Left colon (tissue), 2 donors: ENCODE measurements around the gene CLCNKA. TPM values are rescaled to one million over a fixed set of nuclear protein-coding genes. Genes with fewer than 3 reads are reported as not detected.

Source experiments
- ATAC-seq: fragments of 200-7000 bp; cut with Tn5 transposase; one replicate; pipeline ENCODE4 v1.9.1; 2020; ENCODE audit warnings: mild to moderate bottlenecking, moderate library complexity
- DNase-seq, 2 donors: peaks; one replicate each; pipeline ENCODE4 v3.0.0-alpha.2; 2020
- intact Hi-C, 2 donors: fragments of 100-400 bp; cut with DNase I in 1 of 2; cut with micrococcal nuclease in 1 of 2; formaldehyde crosslinking; loops; one replicate each; pipeline versions ENCODE4 v1.11.2 to v1.14.0; 2022; cut with DNase I, micrococcal nuclease
- total RNA-seq, 2 donors: library from RNA; stranded (reverse); fragmentation: NEBNext Ultra II Directional; extraction: Animal tissue kit (Norgen Biotek cat#: 25700); gene quantifications; one replicate each; pipeline ENCODE4 v1.2.1, GENCODE V29; 2021
- donor health status: DM: no; HTN: no; CAD: no.
- donor health status: DM: yes; HTN: yes; CAD: no.

The CLCNKA gene
- total RNA-seq, 2 donors from 2014 or later, result 0.73 to 1.7 TPM

DNA sequence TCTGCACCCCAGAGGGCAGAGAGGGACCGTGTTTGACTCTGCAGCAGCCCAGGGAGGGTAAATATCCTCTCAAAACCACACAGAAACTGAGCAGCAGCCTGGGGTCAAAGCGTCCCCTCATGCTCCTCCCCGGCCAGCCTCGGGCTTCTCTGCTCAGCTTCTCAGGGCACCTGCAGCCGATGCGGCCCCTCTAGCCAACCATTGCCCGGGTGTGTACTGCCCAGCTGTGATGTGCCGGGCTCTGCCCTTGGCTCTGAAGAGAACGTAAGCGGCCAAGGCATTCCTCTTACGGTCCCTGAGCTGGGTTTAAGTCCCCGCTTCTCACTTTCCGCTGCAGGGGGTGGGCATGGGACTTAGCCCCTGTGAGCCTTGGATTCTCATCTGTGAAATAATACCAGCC is 46.1 kb downstream of the CLCNKA start:
- intact Hi-C loops, result no loop called here

DNA sequence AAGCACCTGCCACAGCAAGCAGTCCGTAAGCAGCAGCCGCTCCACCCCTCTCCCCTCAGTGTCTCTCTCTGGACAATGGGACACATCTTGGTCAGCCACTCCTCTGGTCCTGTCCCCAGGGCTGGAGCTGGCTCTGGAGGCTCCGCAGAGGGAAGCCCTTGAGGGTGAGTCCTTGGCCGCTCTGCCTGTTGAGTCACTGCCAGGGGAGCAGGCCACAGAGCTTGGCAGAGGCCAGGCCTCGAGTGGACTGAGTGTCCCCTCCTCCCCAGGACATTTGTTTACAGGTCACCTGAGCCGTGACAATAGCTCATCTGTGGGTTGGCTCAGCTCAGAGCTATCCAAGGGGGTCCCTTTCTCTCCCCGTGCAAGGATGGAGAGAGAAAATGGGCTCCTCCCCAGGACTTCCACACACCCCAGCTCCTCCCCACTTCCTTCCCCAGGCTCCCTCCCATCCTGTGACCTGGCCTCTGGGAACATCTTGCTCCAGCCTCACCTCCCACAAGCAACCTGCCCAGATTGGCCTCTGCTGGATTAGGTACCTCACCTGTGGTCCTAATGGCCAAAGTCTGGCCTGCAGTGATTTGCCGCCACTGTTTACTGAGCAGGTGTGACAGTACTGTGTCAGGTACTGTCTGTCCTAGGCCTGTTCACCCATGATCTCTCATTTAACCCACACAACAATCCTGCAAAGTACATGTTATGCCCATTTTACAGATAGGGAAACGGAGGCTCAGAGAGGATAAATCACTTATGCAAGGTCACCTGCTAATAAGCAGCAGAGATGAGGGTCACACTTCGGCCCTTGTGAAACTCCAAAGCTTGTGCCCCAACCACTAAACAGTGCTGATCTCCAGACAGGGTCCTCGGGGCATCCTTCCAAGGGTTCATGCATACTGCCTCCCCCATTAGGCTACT is 46.8 kb downstream of the CLCNKA start:
- DNase-seq, result no peak
- intact Hi-C loops, result no loop called here
- no peak for ATAC-seq

More for the DNA sequence above, 46.1 kb downstream of the CLCNKA start:
- ATAC-seq, result no peak
- no peak for DNase-seq

DNA sequence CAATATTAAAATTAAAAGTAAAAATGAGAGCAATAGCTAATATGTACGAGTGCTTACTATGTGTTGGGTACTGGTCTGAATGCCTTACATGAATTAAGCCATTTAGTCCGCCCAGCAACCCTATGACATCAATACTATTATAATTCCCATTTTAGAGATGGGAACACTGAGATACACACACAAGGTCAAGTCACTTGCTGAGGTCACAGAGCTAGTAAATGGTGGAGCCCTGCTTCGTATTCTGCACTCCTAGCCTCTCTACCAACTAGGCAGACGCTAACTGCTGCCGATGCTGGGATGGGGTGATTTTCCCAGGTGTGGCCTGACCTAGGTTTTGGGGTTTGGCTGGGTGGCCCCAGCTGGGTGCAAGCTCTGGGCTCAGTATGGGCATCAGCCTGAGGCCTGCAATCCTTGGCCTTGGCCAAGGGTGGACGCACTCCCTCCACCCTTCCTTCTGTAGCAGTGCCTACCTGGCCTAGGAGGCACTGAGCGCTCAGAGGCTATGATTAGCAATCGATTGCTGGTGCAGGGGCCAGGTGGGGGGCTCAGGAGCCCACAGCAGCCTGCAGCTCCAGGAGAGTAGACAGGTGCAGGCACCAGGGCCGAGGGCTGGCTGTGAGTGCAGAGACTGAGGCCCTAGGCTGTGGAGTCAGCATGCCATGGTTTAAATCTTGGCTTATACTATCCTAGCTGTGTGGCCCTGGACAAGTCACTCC is 49.0 kb downstream of the CLCNKA start:
- no peak for ATAC-seq
- no peak for DNase-seq
- intact Hi-C loops, result no loop called here

DNA sequence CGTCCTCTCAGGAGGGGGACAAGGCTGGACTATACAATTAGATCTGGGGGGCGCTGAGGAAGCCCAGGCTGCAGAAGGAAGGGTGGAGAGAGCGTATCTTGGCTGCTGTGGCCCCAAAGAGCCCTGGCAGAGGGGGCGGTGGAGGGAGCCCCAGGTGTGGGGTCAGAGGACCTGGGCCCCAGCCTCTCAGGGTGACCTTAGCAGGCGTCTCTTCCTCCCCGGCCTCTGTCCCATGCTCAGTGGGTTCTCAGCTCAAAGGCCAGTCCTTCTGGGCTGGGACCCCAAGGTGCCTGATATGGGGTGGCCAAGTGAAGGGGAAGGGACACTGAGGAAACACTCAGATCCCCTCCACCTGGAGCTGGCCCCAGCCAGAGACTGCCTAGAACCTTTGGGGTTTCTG is 49.8 kb downstream of the CLCNKA start:
- no peak for DNase-seq
- intact Hi-C loops, result no loop called here
- no peak for ATAC-seq

DNA sequence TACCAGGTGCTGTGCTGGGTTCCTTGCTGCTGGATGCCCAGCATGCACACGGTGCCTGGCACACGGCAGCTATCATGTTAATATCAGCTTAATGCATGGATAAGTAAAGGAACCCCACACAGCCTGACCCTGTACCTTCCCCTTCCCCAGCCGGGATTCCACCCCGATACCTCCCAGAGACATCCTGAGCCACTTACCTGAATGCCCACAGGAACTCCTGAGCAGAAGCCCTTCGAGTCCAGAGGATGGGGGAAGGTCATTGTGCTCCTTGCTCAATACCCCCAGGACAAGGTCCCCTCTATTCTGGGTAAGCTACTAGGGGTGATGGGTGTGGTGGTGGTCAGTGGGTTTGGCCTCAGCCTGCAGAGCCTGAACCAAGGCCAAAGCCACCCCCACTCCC is 50.3 kb downstream of the CLCNKA start:
- ATAC-seq (no peak), DNase-seq (no peak)
- intact Hi-C loops, result no loop called here

DNA sequence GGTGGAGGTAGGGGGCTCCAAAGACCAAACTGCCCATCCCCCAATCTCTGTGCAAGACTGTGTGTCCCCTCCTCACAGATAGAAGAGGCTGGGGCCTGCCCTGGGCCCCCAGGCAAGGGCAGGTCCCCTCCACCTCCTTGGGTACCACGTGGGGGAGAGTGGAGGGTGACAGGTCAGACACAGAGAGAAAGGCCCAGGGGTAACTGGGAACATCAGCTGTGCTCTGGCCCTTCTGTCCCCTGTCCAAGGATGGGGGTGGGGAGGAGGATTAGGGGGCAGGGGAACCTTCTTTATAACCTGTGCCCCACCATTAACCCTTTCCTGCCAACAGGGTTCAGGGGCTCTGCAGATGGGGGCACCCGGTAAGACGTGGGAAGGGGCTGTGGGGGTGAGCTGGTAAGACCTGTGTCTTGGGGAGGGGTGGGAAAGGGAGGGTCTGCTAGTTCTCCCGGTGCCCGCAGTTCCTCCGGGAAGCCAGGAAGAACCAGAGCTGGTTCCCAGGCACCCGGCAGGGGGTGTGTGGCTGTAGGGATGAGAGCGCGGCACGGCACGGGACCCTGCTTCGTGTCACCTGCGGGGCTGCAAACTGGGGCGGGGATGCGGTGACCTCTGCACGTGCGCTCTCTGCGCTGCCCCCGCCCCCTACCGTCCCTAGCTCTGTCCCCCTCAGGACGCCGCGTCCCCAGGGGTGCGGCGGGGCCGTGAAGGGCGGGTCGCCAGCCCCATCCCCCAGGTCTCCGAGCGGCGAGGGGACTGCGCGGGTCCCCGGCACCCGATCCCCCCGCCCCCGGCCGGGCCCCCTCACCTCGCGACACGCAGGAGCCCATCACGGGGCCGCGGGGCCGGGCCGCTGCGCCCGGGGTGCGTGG is 51.0 kb downstream of the CLCNKA start:
- intact Hi-C loops, result no loop called here
- DNase-seq (peak in 1 of 2 donors; percentile 35), ATAC-seq (peak; percentile 14)

DNA sequence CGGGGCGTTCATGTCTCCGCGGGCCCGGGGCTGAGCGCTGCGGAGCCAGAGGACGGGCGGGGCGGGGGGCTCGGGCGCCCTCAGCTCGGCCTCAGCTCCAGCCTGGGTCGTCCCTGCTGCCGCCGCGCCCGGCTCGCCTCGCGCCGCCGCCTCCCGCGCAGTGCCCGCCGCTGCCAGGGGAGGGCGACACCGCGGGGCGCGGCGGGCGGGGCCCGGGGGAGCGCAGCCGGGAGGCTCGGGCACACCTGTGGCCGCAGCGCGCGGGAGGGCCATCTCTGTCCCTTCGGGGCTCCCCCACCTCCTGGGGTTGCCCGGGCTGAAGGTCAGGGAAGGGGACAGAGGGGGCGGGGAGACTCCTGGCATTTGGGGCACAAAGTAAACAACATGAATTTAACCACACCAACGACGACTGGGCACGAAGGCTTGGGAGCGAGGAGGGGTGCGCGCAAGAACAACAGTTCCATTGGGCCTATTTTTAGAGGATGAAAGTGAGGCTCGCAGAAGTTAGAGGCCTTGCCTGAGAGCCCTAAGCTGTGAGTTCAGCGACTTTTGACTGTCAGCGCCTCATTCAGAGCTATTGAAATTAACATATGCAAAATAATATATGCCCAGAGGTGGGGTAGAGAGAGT is 51.8 kb downstream of the CLCNKA start, which contains the start of gene FAM131C:
Gene FAM131C (minus strand): TSS at position 162 of the 630 bp plus-strand sequence. CDS start 209 bp downstream, outside the sequence.
- DNase-seq, result peak in 1 of 2 donors; percentile 48
- intact Hi-C loops, result no loop called here
- ATAC-seq, result peak; percentile 76

DNA sequence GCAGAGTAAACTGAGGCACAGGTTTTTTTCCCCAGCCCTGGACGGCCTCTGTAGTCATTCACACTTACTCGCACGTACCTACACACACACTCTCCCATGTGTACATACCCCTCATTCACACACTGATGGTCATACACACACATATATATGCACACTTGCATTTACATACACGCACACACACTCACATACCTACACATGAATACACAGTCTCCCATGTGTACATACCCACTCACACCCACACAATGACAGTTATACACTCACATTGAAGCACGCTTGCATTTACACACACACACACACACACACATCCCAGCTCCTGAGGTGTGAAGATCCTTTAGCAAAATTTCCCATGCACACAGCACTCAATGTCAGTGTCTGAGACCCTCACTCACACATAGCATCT is 52.4 kb downstream of the CLCNKA start:
- intact Hi-C loops, result no loop called here
- DNase-seq (no peak), ATAC-seq (no peak)

DNA sequence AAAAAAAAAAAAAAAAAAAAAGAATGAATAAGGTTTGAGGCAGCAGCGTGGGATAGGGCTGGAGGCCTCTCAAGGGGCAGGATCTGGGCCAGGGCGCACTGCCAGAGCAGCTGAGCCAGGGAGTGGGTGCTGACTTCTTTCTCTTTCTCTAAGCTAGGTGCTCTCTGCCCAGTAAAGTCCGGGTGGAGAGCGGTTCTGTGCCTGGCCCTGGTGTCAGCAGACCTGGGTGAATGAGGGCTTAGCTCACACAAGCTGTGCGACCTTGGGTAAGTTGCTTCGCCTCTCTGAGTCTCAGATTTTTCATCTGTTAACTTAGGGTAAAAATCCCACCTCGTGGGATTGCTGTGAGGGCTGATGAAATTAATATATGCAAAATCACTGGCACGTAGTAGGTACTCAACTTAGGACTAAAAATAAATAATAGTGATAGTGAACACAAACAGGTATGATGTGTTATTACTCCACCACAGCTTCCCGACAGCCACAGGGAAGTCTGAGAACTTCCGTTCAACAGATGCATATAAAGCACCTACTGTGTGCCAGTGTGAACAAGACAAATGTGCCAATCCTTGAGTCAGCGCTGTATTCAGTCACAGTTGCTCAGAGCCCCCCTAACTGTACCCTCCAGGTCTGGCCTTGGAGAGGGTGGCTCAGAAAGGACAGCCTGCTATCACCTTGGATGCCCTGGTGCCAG is 53.6 kb downstream of the CLCNKA start:
- peak in 1 of 2 donors; percentile 27 for DNase-seq
- intact Hi-C loops, result loop anchor here (5.0 kb wide), 2 partner anchors 112 to 287 kb away; no protein-coding TSS in a partner anchor
- no peak for ATAC-seq

DNA sequence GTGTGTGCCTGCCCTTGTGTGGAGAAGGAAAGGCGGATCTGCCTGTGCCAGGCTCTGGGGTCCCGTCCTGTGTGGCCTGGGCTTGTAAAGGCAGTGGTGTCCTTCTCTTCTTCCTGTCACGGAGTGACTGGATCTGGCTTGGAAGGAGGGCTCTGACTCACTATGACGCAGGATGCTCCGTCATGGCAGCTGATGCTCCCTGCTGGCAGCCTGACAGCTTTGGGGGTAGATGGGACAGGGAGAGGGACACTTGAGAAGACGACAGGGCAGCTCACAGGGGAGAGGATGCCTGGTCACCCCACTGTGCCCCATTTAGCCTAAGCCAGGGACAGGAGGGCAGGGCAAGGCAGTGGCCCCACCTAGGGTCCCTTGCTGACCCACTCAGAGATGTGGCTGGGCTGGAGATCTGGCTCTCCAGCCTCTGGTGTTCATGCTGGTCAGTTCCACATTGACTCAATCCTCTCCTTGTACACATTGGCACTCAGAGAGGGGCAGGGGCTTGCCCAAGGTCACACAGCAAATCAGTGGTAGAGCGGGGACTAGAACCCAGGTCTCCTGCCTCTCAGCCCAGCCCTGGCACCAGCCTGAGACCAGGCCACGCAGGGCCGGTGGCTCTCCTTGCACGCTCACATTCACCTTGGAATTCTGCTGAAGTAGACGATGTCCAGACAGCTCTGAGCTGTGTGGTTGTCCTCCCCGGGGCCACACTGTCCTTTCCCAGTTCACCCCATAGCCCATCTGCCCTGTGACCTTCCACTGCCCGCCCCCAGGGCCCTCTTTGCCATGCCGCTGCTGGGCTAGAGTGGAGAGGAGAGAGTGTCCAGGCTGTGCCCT is 54.4 kb downstream of the CLCNKA start:
- intact Hi-C loops, result loop anchor here (5.0 kb wide), 2 partner anchors 111 to 286 kb away; no protein-coding TSS in a partner anchor
- DNase-seq, result no peak
- no peak for ATAC-seq

DNA sequence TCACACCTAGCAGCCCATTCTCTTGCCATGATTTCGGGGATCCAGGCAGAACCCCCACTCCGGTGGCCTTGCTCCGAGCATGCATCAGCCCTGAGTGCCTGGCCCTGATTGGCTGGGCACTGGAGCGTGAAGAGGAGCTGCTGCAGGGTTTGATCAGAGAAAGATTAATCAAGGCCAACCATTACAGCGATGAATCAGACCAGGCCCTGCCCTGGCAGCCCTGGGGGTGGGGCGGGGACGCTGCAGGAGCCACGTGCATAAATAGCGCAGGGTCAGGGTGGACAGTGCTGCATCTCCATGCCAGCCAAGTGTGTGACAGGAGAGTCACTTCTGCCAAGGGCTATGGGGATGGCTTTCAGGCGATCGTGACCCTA is 55.0 kb downstream of the CLCNKA start:
- intact Hi-C loops, result loop anchor here (5.0 kb wide), 2 partner anchors 110 to 285 kb away; no protein-coding TSS in a partner anchor
- ATAC-seq (no peak), DNase-seq (no peak)

DNA sequence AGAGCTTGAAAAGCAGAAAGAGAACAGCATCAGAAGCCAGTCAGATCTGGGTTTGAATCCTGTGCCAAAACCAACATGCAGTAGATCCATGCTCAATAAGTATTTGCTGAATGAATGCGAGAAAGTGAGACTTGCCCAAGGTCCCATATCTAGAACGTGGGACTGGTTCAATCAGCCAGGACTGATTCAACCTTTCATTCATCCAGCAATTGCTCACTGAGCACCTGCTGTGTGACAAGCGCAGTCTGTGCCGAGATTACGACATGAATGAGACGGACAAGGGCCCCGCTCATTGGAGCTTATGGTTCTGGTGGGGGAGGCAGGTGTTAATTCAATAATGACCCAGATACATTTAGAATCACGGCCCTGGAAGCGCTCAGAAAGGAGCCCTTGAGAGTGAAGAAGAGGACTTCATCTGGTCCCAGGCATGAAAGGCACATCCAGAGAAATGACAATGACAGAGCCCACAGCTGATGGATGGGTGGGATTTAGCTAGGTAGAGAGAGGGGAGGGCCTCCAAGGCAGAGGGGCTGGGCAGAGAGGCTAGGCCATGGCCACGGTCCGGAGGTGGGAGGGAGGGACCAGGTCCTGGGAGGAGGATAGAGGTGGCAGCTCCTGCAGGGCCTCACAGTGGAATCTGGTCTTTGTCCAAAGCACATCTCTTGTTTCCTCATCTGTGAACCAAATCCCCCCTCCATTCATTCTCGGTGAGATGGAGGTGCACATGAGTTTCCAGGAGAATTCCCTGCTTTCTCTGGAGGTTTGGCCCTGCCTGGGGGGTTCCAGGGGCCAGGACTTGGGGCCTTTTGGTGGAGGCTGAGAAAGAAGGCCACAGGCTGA is 55.8 kb downstream of the CLCNKA start:
- DNase-seq (no peak), ATAC-seq (no peak)
- intact Hi-C loops, result loop anchor here (2.0 to 5.0 kb wide), 3 partner anchors 109 to 285 kb away; no protein-coding TSS in a partner anchor

DNA sequence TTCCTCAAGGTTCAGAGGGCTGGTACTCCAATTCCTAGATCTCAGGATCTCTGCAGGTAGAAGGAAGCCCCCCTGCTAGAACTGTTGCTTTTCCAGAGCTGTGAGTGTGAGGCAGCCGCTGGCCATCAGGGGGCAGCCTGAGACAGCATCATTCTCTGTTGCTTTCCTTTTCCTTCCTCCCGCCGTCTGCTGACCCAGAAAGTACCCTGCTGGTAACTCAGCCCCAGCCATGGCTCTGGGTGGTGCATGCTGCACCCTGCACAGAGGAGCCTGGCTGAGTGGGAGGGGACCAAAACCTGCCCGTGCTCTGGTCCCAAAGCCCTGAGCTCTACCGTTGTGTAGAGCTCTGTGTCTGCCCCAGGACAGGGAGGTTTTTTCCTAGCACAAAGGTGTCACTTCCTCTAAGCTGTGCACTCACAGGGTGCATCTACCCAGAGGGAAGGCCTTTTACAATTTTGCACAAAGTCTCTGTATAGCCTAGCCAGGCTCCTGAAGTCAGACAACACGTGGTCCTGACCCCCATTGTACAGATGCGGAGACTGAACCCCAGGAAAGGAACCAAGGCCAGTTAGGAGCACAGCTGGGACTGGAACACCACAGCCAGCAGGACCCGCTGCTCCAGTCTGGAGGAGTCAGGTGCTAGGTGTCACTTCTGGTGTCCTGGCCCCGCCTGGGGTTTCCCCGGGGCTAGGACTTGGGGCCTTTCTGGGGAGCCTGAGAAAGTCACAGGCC is 57.3 kb downstream of the CLCNKA start:
- ATAC-seq (peak; percentile 70), DNase-seq (peak; percentile 68 to 85)
- intact Hi-C loops, result loop anchor here (2.0 to 5.0 kb wide), 3 partner anchors 108 to 283 kb away; no protein-coding TSS in a partner anchor

DNA sequence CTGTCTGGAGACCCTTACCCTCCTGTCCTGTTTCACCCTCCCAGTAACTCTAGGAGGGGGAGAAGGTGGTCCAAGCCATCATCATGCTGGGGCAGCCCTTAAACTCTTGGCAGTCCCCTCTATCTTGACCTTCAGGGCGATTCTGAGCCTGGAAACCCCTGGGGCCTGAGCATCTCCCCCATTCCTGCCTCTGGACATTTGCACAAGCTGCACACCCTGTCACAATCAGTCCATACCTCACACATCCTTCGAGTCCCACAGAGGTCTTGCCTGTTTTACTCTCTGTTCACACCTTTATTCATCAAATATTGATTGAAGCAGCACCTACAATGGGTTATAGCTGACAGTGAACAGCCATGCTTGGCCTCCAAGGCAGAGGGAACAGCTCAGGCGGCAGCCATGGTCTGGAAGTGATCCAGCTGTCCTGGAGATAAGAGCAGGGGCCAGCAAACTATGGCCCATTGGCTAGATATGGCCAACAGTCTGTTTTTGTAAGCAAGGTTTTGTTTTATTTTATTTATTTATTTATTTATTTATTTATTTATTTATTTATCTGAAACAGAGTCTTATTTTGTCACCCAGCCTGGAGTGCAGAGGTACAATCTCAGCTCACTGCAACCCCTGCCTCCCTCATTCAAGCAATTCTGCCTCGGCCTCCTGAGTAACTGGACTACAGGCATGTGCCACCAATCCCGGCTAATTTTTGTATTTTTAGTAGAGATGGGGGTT is 58.8 kb downstream of the CLCNKA start:
- intact Hi-C loops, result loop anchor here in 1 of 2 donors (5.0 kb wide), 1 partner anchor 162 kb away; no protein-coding TSS in a partner anchor
- DNase-seq, result no peak
- ATAC-seq, result no peak
